OCI-LY7 (cell line): ENCODE results near the gene CDH9.

Experiments used
- CTCF ChIP-seq: fragments of 200-600 bp; sonication (generic); conservative IDR thresholded peaks from 2 replicates; pipeline ENCODE4 v1.5.1; 2014; ENCODE audit warnings: mild to moderate bottlenecking, antibody characterized with exemption, low read length, moderate library complexity, mixed read lengths
- EZH2phosphoT487 ChIP-seq: fragments of 200-600 bp; sonication (generic); IDR thresholded peaks from 2 replicates; pipeline ENCODE4 v1.6.1; 2018; ENCODE audit warnings: low read depth, borderline replicate concordance, mild to moderate bottlenecking, mixed run types, antibody characterized with exemption, low read length, moderate library complexity, mixed read lengths

- TF ChIP-seq CTCF (no peak), EZH2phosphoT487 (no peak)
These were observed 27.1 kb downstream of the CDH9 start for GRCh38 chr5:27011274-27011673.
